GM19025 (cell line): ENCODE data around the gene REEP6.
A peak's percentile ranks its signal among the peaks of the same experiment; 100 is the strongest.

Experiments used
- ATAC-seq: cut with Tn5 transposase; IDR thresholded peaks from one replicate; pipeline ENCODE4 v1.9.1; 2021; ENCODE audit warnings: mild to moderate bottlenecking, low read depth, moderate library complexity; ENCODE audit not compliant: unreplicated experiment

Gene REEP6

GRCh38 chr19:1491114-1491848 lies at the start of gene REEP6:
Gene REEP6, plus strand, starts transcription at chr19:1491181. Its CDS starts 89 bp downstream, at chr19:1491270.
- no peak for ATAC-seq

DNA sequence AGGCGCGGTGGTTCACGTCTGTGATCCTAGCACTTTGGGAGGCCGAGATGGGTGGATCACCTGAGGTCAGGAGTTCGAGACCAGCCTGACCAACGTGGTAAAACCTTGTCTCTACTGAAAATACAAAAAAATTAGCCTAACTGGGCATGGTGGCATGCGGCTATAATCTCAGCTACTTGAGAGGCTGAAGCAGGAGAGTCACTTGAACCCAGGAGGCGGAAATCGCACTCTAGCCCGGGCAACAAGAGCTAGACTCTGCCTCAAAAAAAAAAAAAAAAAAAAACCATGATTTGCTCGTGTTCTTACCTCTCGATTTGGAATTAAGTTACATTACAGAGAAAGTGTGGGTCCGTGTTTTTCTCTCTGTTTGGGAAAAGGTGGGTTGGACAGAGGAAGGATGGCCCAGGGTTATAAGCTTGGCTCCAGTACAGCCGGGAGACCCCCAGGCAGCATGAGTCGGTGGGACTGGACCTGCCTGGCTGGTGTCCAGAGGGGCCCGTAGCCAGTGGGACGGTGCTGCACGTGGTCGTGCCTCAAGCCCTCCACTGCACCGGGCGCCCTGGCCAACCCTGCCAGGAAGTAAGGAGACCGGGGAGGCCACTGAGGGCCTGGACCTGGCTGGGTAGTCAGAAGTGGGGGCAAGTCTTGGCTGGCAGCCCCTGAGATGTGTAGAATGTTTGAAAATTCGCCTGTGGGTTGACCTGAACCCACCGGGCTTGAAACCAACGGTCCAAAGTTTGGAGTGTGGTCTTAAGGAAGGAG lies 49.1 kb upstream of the REEP6 start:
- ATAC-seq, result no peak

- peak; percentile 71 for ATAC-seq
These were observed 45.6 kb upstream of the REEP6 start for GRCh38 chr19:1445185-1445931.

DNA sequence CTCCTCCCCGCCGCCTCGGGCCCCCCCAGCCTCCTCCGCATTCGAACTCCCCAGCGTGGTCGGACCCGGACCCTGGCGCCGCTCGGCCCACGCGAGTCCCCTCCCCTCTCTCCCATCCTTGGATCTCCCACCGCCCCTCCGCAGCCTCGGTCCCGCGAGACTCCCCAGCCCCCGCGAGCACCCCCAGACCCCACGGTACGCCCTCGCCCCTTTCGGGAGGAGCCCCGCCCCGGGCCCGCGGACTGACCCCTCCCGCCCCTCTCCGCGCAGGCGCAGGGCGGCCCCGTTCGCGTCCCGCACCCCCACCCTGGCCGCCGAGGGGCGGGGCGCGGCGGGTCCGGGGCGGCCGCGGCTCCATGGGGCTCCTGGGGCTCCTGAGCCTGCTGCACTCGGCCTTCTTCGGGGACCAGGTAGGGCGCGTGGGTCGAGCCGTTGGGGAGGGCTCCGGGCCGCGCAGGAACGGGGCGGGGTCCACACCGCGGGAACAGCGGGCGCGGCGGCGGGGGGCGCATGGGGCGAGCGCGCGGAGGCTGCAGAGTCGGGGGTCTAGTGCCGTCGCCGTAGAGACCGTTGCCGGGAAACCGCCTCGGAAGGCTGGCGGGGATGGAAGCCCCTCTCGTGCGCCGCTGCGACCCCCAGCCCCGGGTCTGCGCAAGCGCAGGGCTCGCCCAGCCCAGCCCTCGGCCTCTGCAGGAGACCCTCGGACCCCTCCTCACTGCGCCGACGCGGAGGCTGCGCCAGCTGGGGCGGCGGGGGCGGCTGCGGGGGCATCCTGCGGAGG lies 44.9 kb upstream of the REEP6 start:
- no peak for ATAC-seq

DNA sequence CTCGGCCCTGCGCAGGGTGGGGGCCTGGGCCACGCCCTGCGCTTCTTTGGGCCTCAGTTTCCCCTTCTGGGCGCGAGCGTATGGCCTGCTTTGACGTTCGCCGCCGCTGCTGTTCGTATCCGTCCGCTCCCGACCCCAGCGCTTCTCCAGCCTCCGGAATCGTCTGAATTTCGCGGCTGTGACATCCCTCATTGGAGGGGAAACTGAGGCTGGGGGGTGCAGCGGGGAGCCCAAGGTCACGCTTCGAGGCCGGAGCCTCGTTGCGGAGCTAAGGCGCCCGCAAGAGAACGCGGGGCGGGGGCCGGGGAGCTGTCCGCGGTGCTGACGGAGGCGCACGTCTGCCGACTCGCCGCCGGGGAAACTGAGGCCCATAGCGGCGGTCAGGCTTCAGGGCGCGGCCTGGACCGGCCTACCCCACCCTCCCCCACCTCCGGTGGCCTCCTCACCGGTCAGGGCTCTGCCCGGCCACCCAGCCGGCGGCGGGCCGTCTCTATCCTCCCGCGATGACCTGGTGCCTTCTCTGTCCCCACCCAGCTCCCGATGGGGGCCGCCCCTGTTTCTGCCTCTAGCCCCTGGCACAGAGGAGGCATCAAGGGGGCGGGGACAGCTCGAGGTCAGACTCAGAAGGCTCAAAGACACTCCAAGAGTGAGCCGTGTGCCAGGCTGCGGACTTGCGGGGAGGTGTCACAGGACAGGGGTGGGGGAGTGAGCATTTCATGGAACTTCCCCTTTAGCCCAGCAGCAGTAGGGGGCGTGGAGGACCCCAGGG lies 44.1 kb upstream of the REEP6 start:
- no peak for ATAC-seq

GRCh38 chr19:1447504-1447903 lies 43.5 kb upstream of the REEP6 start:
- ATAC-seq, result no peak

DNA sequence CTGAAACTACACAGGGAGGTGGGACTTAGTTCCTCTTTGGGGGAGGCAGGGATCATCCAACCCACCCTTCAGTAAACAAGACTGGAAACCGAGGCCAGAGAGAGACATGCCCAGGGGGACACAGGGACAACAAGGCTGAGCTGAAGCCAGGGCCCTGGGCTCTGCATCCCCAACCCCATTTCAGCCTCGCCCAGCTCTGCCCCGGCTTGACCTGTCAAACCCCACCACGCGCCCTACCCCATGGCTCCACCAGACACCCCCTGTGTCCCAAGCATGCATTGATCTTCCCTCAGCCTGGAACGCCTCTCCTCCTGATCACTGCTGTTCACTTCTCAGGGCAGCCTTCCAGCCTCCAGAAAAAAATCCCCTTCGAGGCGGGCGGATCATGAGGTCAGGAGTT lies 43.0 kb upstream of the REEP6 start:
- no peak for ATAC-seq

- no peak for ATAC-seq
These were observed 41.2 kb upstream of the REEP6 start, which contains the start of gene APC2 for GRCh38 chr19:1449467-1450442. Gene APC2, plus strand, starts transcription at chr19:1450121. Its CDS starts 2,881 bp downstream, at chr19:1453002.

- ATAC-seq, result no peak
These were observed 39.9 kb upstream of the REEP6 start for GRCh38 chr19:1450735-1451731.

- ATAC-seq, result no peak
These were observed 38.8 kb upstream of the REEP6 start for GRCh38 chr19:1451916-1452801.

GRCh38 chr19:1452802-1453524 lies 38.0 kb upstream of the REEP6 start:
- ATAC-seq, result no peak

GRCh38 chr19:1453525-1454364 lies 37.2 kb upstream of the REEP6 start:
- no peak for ATAC-seq

- no peak for ATAC-seq
These were observed 36.0 kb upstream of the REEP6 start for GRCh38 chr19:1455002-1455335.

DNA sequence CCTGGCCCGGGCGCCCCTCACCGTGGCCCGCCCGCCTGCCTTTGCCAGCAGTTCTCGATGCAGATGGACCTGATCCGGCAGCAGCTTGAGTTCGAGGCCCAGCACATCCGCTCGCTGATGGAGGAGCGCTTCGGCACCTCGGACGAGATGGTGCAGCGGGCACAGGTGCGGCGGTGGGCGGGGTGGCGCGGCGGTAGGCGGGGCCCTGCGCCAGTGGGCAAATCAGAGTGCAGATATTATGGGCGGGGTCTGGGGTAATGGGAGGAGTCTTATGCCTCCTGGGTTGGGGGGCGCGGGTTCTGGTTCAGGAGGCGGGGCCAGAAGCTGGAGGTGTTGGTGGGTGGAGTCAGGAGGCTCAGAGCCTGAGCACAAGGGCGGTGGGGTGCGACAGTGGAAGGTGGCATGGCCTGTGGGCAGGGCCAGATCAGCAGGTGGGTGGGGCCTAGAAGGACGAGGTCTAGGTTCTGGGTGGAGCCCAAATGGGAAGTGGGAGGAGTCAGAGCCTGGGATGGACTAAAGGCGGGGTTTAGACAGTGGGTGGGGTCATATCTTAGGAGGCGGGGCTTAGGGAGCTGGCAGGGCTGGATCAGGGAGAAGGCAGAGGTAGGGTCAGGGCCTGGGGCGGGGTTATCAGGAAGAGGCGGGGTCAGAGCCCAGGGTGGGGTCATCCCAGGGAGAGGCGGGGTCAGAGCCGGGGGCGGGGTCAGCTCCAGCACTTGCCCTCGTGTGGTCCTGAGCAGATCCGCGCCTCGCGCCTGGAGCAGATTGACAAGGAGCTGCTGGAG lies 35.5 kb upstream of the REEP6 start:
- no peak for ATAC-seq
